Measurements from ENCODE around the gene ALKAL2.
A peak's percentile ranks its signal among the peaks of the same experiment; 100 is the strongest.

The ALKAL2 gene

GRCh38 chr2:270861-271260 lies 17.0 kb downstream of the ALKAL2 start:
- no peak for DNase-seq (ENCODE audit: low read depth)

DNA sequence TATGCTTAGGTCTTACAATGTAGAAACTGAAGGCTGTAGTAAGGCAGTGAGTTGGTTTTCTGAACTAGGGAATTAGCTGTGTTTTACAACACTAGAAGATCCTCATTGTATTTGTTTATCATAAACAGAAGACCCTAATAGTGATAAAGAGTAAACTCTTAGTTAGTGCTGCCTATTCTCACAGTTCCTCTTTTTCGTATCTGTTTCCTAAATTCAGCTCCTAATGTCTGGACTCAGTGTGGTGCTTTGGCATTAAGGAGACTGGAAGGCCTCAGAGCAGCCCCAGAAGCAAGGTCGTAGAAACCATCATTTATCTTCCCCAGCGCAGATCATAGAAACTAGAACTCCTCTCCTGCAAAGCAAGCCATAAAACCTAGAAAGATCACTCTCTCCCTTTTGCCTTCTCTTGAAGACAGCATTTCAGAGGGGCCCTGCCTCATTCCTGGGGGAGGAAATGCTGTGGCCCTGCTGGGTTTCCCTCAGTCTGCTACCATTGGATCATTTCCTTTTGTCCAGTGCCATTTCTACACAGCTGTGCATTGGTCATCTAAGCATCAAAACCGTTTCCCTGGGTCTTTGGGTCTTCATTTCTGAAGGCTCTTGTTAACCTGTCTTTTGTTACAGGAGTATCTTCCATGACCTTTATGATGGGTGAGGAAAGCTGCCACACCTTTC lies 18.4 kb downstream of the ALKAL2 start:
- no peak for DNase-seq (ENCODE audit: low read depth)

DNA sequence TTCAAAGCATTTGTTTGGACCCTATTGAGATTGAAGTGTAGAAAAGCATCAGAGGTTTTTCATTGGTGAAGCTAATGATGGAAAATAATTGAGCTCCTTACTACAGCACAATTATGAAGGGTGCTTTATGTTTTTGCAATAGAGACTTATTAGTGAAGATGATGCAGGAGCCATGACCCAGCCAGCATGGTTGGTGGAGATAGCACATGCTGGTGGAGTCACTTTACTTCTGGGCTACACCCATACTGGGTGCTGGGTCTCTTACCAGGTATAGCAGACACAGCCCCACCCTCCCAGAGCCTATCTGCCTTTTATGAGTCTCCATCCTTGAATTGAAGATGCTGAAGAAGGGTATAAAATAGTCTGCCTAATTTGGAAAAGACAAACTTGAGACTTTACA lies 19.6 kb downstream of the ALKAL2 start:
- no peak for DNase-seq (ENCODE audit: low read depth)

- DNase-seq (ENCODE audit: low read depth): peak; percentile 92
These were observed 23.1 kb downstream of the ALKAL2 start, which contains the start of gene ACP1 for GRCh38 chr2:264493-265468. Gene ACP1 (plus strand): TSS chr2:264947. CDS start chr2:264965, 18 bp downstream.

GRCh38 chr2:263774-264492 lies 24.0 kb downstream of the ALKAL2 start, which contains the start of gene SH3YL1:
Gene SH3YL1 (minus strand): TSS chr2:264032. CDS start chr2:263984, 48 bp downstream.
- DNase-seq (ENCODE audit: low read depth): peak; percentile 33

DNA sequence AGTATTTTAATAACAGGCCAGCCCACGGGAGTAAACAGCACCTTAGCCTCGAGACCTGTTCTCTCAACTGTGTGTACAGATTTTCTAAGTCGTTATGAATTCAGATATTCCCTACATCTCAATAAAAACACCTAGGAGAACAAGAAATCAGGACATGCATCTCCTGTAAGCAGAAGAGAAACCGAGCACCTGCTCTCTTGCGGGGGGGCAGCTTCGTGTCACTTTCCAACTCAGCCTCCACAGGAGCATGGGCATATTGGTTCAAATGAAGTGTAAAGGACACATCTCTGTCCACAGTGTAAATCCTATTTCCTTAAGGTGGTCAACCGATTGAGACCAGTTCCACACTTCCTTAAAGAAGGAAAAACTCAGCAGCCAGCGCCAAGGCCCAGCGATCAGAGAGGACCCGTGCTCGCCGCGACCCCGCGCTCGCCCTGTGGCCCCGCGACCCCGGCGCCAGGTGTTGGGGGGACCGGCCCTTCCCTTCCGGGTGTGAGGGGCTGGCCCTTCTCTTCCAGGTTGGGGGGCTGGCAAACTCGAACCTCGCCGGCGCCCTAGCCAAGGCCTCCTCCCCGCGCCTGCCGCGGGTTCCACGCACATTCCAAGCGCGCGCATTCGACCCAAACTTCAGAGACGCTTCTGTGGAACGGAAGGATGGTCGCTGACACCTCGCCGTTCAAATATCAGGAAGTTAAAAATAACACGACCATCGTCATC lies 24.7 kb downstream of the ALKAL2 start:
- DNase-seq (ENCODE audit: low read depth): no peak

- DNase-seq (ENCODE audit: low read depth): no peak
These were observed 25.8 kb downstream of the ALKAL2 start for GRCh38 chr2:262117-262516.

DNA sequence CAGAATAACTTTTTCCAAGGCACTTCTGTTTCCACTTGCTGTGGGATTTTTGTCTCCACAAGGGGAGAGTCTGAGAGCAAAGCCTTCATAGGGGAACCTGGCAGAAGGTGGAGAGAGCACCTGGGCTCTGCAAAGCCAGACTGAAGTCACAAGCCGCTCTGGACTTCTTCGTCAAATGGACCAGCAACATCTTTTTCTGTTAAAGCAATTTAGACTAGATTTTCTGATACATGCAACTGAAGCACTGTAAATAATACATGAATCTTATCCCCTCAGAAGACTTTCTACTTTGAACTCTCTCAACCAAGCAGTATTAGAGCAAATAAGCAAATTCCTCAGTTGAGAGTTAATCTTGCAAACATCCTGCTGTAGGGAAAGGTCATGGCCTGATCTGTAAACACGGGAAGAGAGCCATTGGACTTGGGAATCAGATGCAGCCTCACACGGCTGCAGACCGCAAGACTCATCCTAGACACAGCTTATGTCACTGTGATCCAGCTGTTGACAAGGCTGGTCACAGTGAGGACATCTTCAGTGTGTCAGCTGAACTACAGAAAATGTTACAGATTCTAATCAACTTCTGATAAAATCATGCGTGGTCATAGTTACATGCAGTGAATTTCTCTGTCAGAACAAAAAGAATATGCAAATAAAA lies 27.3 kb downstream of the ALKAL2 start:
- DNase-seq (ENCODE audit: low read depth): no peak

GRCh38 chr2:259789-260331 lies 28.0 kb downstream of the ALKAL2 start:
- no peak for DNase-seq (ENCODE audit: low read depth)

DNA sequence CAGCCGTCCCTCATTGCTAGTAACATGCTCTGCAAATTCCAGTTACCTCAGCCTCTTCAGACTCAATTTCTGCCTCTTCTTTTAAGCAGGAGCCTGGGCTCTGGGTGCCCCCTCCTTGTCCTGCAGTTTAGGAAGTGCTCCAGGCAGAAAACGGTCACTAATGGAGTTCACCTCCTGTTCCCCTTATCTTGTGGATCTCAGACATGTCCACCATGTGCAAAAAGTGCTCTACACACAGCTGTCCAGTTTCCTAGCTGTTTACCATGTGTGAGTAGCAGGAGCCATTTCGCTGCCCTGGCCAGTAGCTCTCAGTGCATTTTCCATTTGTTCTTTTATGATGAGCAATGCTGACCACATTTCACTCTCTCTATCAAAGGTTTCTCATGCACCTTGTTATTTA lies 29.0 kb downstream of the ALKAL2 start:
- DNase-seq (ENCODE audit: low read depth): no peak

- DNase-seq (ENCODE audit: low read depth): no peak
These were observed 30.0 kb downstream of the ALKAL2 start for GRCh38 chr2:257842-258241.

GRCh38 chr2:257429-257828 lies 30.5 kb downstream of the ALKAL2 start:
- no peak for DNase-seq (ENCODE audit: low read depth)

DNA sequence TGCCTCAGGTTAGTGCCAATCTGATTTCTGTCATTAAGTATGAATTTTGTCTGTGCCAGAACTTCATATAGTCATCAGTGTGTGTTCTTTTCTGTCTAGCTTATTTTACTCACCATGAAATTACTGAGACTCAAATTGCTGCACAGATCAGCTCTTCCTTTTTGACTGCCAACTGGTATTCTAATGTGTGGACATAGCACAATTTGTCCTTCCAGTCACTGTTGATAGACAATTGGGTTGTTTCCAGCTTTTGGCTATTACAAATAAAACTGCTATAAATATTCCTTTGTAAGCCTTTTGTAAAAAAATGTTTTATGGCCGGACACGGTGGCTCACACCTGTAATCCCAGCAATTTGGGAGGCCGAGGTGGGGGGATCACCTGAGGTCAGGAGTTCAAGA lies 31.8 kb downstream of the ALKAL2 start:
- no peak for DNase-seq (ENCODE audit: low read depth)

DNA sequence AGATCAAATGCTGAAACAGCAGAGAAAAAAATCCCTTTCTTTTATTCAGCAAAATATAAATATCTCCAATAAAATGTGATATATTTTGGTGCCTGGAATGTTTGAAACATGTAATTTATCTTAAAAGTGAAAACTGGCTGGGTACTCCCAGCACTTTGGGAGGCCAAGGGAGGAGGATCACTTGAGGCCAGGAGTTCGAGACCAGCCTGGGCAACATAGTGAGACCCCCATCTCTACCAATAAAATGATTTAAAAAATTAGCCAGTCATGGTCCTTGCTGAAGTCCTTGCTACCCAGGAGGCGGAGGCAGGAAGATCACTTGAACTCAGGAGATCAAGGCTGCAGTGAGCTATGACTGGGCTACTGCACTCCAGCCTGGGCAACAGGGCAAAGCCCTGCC lies 32.7 kb downstream of the ALKAL2 start:
- DNase-seq (ENCODE audit: low read depth): no peak

GRCh38 chr2:254241-254640 lies 33.6 kb downstream of the ALKAL2 start:
- DNase-seq (ENCODE audit: low read depth): no peak

DNA sequence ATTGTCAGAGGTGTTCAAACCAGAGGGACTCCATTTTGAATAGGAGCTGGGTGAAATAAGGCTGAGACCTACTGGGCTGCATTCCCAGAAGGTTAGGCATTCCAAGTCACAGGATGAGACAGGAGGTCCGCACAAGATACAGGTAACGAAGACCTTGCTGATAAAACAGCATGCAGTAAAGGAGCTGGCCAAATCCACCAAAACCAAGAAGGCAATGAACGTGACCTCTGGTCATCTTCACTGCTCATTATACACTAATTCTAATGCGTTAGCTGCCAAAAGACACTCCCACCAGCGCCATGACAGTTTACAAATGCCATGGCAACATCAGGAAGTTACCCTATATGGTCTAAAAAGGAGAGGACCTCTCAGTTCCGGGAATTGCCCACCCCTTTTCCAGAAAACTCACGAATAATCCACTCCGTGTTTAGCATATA lies 34.7 kb downstream of the ALKAL2 start:
- DNase-seq (ENCODE audit: low read depth): no peak

DNA sequence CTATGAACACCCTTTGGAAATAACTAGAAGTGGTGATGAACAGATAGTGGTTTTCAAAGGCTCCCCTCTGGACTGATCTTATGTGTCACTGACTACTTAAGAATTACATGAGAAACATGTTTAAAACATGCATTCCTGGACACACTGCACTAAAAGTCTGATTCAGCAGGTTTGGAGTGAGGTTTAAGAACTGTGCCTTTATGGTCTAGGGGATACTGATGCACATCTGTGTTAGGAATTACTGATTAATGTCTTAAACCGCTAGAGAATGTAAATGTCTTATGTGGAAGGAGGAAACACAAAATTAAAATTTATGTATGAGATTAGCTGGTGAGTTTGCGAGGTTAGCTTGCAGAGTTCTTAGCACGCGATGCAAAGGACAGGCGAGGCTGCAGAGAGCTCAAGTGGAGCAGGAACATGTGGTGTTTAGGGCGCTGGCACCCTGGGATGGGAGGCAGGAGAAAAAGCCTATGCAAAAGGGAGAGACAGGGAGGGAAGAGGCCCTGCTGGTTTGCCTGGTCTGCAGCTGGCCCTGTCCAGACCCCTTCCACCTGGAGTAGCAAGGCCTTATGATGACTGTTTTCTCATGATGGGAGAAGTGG lies 35.8 kb downstream of the ALKAL2 start:
- DNase-seq (ENCODE audit: low read depth): no peak

- no peak for DNase-seq (ENCODE audit: low read depth)
These were observed 38.3 kb downstream of the ALKAL2 start for GRCh38 chr2:249538-250042.

DNA sequence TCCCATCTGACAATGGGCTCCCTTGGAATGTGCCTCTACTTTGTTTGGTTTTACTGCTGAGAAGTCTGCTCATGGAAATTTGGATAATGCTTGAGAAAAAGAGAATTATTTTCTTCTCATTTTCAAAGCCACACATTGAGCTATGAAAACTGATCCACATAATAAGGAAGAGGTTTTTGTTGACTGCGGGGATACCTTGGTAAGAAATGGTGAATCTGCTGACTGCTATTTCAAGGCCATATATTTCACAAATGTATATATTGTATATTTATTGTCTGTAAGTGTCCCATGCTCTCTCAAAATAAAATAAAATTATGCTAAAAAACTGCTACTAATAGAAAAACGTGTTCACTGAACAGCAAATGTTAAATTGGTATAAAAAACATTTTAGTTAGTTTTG lies 39.2 kb downstream of the ALKAL2 start:
- no peak for DNase-seq (ENCODE audit: low read depth)

GRCh38 chr2:246489-247144 lies 41.3 kb downstream of the ALKAL2 start:
- DNase-seq (ENCODE audit: low read depth): no peak

Measured in activated gamma-delta T cell treated with anti-CD3 and anti-CD28 coated beads, Interleukin-2, amount 50 U/mL, for 16 hours (primary cell).